HEK293T (cell line): ENCODE results near the gene SIPA1L3.
A peak's percentile ranks its signal among the peaks of the same experiment; 100 is the strongest.

Source experiments
- CTCF ChIA-PET: fragments of 350-600 bp; formaldehyde crosslinking; extraction: SDS; loops from one replicate; lab custom pipeline; 2021; ENCODE audit warnings: antibody characterized with exemption, inconsistent platforms; lab: Yijun Ruan, JAX
- POLR2A ChIA-PET: fragments of 350-600 bp; formaldehyde crosslinking; extraction: SDS; loops from one replicate; lab custom pipeline; 2020; ENCODE audit warnings: antibody characterized with exemption, inconsistent platforms; lab: Yijun Ruan, JAX
- DNase-seq: peaks from one replicate; pipeline ENCODE4 v3.0.0; 2012; ENCODE audit warnings: mixed read lengths; ENCODE audit errors: extremely low spot score
- ARNT ChIP-seq: fragments of 450-650 bp; IDR thresholded peaks from 2 replicates; pipeline ENCODE4 v1.6.1; 2017; ENCODE audit warnings: mild to moderate bottlenecking
- BHLHE40 ChIP-seq: fragments of 450-650 bp; IDR thresholded peaks from 2 replicates; pipeline ENCODE4 v1.6.1; 2016; ENCODE audit warnings: mild to moderate bottlenecking, moderate library complexity, borderline replicate concordance
- CTBP1 ChIP-seq: fragments of 450-650 bp; IDR thresholded peaks from 2 replicates; pipeline ENCODE4 v1.6.1; 2016; ENCODE audit warnings: borderline replicate concordance
- ELF4 ChIP-seq: fragments of 450-650 bp; IDR thresholded peaks from 2 replicates; pipeline ENCODE4 v1.6.1; 2017; ENCODE audit warnings: antibody characterized with exemption
- FOXA1 ChIP-seq: fragments of 450-650 bp; IDR thresholded peaks from 2 replicates; pipeline ENCODE4 v1.6.1; 2016; ENCODE audit warnings: mild to moderate bottlenecking
- FOXK2 ChIP-seq: fragments of 450-650 bp; IDR thresholded peaks from 2 replicates; pipeline ENCODE4 v1.6.1; 2016; ENCODE audit warnings: mild to moderate bottlenecking
- FOXM1 ChIP-seq: fragments of 450-650 bp; IDR thresholded peaks from 2 replicates; pipeline ENCODE4 v1.6.1; 2017; ENCODE audit warnings: mild to moderate bottlenecking, borderline replicate concordance
- HDGF ChIP-seq: fragments of 450-650 bp; IDR thresholded peaks from 2 replicates; pipeline ENCODE4 v1.6.1; 2017; ENCODE audit warnings: antibody characterized with exemption, borderline replicate concordance
- L3MBTL2 ChIP-seq: fragments of 450-650 bp; conservative IDR thresholded peaks from 2 replicates; pipeline ENCODE4 v1.6.1; 2016; ENCODE audit warnings: mild to moderate bottlenecking
- LEF1 ChIP-seq: fragments of 450-650 bp; IDR thresholded peaks from 2 replicates; pipeline ENCODE4 v1.6.1; 2017; ENCODE audit warnings: mild to moderate bottlenecking, borderline replicate concordance
- NFRKB ChIP-seq: fragments of 450-650 bp; IDR thresholded peaks from 2 replicates; pipeline ENCODE4 v1.6.1; 2016; ENCODE audit warnings: mild to moderate bottlenecking, moderate library complexity
- SP1 ChIP-seq: fragments of 450-650 bp; IDR thresholded peaks from 2 replicates; pipeline ENCODE4 v1.6.1; 2017
- SUZ12 ChIP-seq: fragments of 450-650 bp; IDR thresholded peaks from 2 replicates; pipeline ENCODE4 v1.6.1; 2016; ENCODE audit warnings: mild to moderate bottlenecking
- TARDBP ChIP-seq: fragments of 450-650 bp; IDR thresholded peaks from 2 replicates; pipeline ENCODE4 v1.6.1; 2016
- ZNF384 ChIP-seq: fragments of 450-650 bp; IDR thresholded peaks from 2 replicates; pipeline ENCODE4 v1.6.1; 2016
- TF ChIP-seq, protein P1 (sequence below): fragments of 450-650 bp; IDR thresholded peaks from 2 replicates; pipeline ENCODE4 v1.6.1; 2016

Gene SIPA1L3

DNA sequence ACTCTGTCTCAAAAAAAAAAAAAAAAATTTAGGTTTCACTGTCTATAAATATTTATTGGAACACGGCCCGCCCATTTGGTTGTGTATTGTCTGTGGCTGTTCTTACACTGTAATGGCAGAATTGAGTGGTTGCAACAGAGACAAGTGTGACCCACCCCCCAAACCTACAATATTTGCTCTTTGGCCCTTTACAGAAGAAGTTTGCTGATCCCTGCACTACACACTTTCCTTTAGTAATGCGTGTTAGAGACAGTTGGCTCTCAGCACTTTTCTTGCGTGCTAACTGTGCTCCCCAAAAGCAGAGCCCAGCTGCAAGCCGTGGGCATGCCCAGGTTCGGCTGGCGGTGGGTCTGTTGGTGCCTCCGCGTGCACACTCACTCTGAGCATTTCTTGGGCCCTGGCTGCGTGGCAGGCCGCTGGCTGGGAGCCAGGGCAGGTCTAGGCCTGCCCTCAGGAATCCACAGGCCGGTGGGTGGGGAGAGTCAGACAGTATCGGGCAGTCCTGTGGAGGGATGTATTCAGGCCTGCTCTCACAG, 72.6 kb downstream of the SIPA1L3 start:
- CTCF ChIA-PET = no interaction called here
- POLR2A ChIA-PET = interaction anchor here (0.9 kb wide), 1 partner anchor 25 kb away, joined by 3 read pairs; no protein-coding TSS in a partner anchor
- TF ChIP-seq SUZ12 = no peak
- no peak for TF ChIP-seq ARNT
- TF ChIP-seq TARDBP = no peak
- no peak for TF ChIP-seq L3MBTL2
- TF ChIP-seq CTBP1 = no peak
- no peak for TF ChIP-seq FOXM1
- no peak for TF ChIP-seq SP1
- TF ChIP-seq ZNF384 = no peak
- TF ChIP-seq LEF1 = no peak
- TF ChIP-seq HDGF = no peak
- TF ChIP-seq FOXK2 = no peak
- TF ChIP-seq BHLHE40 = no peak
- TF ChIP-seq NFRKB = no peak
- TF ChIP-seq ELF4 = no peak
- TF ChIP-seq, protein P1, sequence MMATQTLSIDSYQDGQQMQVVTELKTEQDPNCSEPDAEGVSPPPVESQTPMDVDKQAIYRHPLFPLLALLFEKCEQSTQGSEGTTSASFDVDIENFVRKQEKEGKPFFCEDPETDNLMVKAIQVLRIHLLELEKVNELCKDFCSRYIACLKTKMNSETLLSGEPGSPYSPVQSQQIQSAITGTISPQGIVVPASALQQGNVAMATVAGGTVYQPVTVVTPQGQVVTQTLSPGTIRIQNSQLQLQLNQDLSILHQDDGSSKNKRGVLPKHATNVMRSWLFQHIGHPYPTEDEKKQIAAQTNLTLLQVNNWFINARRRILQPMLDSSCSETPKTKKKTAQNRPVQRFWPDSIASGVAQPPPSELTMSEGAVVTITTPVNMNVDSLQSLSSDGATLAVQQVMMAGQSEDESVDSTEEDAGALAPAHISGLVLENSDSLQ = no peak
- TF ChIP-seq FOXA1 = no peak
- DNase-seq = peak; percentile 21

DNA sequence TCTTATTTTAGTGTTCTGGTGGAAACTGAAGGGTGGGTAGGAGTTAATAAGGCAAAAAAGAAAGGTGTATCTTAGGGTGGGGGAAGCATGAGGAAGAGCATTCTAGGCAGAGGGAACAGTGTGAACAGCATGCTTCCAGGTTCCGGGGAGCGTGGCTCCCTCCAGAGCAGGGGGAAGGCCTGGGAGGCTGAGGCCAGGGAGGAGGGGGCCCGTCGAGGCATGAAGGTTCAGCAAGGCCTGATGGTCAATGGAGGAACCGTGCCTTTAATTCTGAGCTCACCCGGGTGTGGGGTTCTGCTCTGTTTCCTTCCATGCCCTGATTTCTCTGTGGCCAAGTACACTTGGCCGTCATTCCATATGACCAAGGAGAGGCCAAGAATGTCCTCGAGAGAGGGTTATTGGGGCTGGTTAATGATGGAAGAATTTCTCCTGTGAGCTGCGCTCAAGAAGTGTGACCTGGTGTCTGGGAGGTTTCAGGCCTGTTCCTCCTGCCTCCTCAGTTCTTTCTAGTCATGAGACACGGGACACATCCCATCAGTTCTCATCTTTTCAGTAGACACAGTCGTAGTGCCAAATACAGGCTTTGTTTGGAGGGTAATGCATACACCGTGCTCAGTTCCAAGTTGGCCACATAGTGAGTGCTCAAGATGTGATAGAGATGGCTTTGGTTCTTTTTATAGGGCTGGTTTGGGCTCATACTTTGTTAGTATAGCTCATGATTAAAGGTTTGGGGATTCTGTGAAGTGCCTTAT, 73.6 kb downstream of the SIPA1L3 start:
- TF ChIP-seq CTBP1 (no peak), HDGF (no peak), FOXM1 (no peak)
- POLR2A ChIA-PET = interaction anchor here (1.0 kb wide), 1 partner anchor 74 kb away, joined by 3 read pairs; the partner anchor contains the start of gene WDR87
- CTCF ChIA-PET = no interaction called here
- no peak for DNase-seq

DNA sequence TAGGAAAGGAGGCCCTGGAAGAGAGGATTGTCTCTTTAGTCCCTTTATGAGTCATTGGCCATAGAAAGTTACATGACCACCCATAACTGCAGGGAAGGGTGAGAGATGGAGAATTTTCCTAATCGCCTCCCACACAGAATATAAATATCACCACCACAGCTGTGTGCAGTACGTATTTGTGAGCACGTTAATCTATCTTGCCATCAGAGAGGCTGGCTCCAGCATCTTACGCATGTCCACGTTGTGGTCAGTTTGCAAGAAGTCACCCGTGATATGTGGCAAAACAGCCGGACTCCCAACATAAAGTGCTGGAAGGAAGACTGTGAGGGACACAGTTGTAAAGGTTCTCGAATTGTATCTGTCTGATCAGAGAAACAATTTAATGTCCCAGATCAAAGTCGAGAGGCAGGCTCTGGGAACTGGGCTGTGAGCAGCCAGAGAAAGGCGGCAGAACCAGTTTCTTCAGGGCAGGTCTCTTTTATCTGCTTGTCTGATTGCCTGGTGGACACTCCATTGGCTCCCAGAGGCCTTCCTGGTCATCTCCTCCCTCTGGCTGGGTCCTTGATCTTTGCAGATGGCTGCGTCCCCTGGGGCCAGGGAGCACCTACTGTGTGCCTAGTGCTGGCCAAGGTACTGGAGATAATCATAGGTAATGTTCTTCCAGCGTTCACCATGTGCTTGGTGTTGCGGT, 74.9 kb downstream of the SIPA1L3 start:
- DNase-seq = no peak
- no peak for TF ChIP-seq SUZ12
- no peak for TF ChIP-seq ZNF384
- no peak for TF ChIP-seq FOXK2
- no peak for TF ChIP-seq HDGF
- TF ChIP-seq L3MBTL2 = no peak
- no peak for TF ChIP-seq ARNT
- TF ChIP-seq FOXM1 = no peak
- TF ChIP-seq BHLHE40 = no peak
- TF ChIP-seq, protein P1 = no peak
- no peak for TF ChIP-seq TARDBP
- TF ChIP-seq LEF1 = no peak
- no peak for TF ChIP-seq FOXA1
- no peak for TF ChIP-seq ELF4
- no peak for TF ChIP-seq CTBP1
- no peak for TF ChIP-seq SP1
- no peak for TF ChIP-seq NFRKB
- CTCF ChIA-PET = no interaction called here
- POLR2A ChIA-PET = no interaction called here

DNA sequence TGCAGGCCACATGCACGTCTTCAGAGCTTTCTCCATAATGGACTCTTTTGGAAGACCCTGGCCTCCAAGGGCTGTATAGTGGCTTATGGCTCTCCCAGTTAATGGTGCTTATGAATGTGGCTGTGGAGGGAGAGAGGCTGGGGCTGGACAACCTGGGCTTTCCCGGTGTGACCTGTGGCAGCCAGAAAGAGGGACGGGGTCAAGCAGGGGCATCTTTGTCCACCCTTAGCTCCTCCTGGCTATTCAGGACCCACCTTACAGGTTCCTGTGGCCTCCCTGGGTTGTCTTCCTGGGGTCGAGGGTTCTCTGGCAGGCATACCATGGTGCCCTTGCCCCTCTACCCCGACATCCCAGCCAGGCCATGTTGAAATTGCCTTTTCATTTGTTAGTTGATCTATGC, 75.6 kb downstream of the SIPA1L3 start:
- POLR2A ChIA-PET = no interaction called here

DNA sequence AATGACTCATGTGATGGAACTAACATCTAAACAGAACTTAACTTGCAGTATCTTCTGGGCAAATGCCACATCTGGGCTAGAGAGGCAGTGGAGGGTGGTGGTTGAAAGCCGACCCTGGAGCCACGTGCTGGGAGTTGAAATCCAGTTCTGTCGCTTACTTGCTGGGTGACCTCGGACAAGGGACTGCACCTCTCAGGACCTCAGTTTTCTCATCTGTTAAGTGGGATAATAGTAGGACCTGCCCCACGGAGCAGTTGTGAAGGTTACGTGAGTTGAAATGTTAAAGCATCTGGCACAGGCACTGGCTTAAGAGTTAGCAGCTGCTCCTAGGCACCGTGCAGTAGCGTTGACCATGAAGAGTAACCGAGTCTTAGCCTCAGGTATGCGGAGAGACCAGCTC, 76.1 kb downstream of the SIPA1L3 start:
- TF ChIP-seq LEF1 (no peak), SP1 (no peak), HDGF (no peak), BHLHE40 (no peak), L3MBTL2 (no peak), NFRKB (no peak), FOXA1 (no peak), CTBP1 (no peak), SUZ12 (no peak), FOXK2 (no peak), ZNF384 (no peak), ELF4 (no peak)
- TF ChIP-seq, protein P1 = no peak
- DNase-seq = no peak
- ChIA-PET CTCF (no interaction called here), POLR2A (interaction anchor here (0.9 kb wide), 1 partner anchor 22 kb away, joined by 3 read pairs; no protein-coding TSS in a partner anchor)

More for the DNA sequence above, 75.6 kb downstream of the SIPA1L3 start:
- DNase-seq = no peak
- TF ChIP-seq, protein P1 = no peak
- no peak for TF ChIP-seq SP1
- no peak for TF ChIP-seq LEF1
- no peak for TF ChIP-seq ELF4
- TF ChIP-seq HDGF = no peak
- TF ChIP-seq FOXK2 = no peak
- no peak for TF ChIP-seq NFRKB
- no peak for TF ChIP-seq ZNF384
- no peak for TF ChIP-seq L3MBTL2
- TF ChIP-seq FOXA1 = no peak
- TF ChIP-seq SUZ12 = no peak
- no peak for TF ChIP-seq BHLHE40
- TF ChIP-seq FOXM1 = no peak
- TF ChIP-seq ARNT = no peak
- no peak for TF ChIP-seq CTBP1
- CTCF ChIA-PET = no interaction called here
